HG02840 (cell line): ENCODE results near the gene TADA1.
A peak's percentile ranks its signal among the peaks of the same experiment; 100 is the strongest.
"Not testable (repeated sequence)": the region's sequence is repeated elsewhere in the genome, so short reads cannot be mapped to it uniquely, and the experiment has no call there.

Experiments
- ATAC-seq: cut with Tn5 transposase; IDR thresholded peaks from one replicate; pipeline ENCODE4 v1.9.1; 2021; ENCODE audit warnings: mild to moderate bottlenecking, moderate library complexity, moderate number of reproducible peaks; ENCODE audit not compliant: unreplicated experiment, low FRiP score

The TADA1 gene

DNA sequence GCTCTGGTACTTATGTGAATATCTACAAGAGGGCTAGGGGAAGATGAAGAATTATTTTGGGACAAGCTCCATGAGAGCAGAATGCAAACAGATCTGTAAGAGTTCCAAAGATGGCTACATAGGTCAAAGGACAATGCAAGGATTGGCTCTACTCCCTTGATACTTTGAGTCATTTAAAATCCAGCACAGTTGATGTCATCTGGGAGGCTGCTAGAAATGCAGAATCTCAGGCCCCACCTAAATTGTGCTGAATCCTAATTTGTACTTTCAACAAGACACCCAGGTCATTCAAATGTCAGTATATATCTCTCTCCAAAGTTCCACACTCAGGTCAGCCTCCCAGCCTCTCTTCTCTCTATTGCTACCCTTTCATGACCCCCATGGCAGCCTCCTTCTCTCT is 23.7 kb upstream of the TADA1 start:
- ATAC-seq, result no peak

DNA sequence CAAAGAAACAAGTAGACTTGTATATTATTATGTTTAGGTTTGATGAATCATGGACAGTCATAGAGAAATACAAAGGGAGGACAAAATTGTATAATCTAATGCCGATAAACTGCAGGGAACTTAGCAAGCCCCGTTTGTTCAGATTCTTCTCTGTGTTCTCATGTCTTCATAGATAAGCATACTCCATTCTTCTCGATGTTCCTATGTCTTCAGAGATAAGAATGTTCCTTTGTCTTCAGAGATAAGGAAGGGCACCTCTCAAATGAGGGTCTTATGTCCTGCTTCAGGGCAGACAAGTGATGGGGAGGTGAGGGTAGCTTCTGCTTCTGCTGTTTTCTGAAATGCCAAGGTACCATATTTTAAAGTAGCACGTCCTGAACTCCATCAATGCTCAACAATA is 19.7 kb upstream of the TADA1 start:
- ATAC-seq, result no peak

DNA sequence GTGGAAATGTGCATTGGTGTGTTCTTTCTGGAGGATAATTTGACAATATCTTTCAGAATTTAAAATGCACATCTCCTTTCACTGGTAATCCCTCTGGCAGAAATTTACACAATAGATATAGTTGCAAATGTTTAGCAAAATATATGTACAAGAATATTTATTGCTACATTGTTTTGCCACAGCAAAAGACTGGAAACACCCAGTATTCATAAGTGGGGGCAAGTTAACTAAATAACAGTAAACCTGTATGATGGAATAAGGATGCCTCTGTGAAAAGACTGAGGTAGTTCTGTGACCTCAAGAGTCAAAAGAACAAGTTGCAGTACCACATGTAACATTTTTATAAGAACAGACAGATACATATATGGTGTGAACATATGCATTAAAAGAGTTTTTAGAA is 13.7 kb upstream of the TADA1 start:
- no peak for ATAC-seq

DNA sequence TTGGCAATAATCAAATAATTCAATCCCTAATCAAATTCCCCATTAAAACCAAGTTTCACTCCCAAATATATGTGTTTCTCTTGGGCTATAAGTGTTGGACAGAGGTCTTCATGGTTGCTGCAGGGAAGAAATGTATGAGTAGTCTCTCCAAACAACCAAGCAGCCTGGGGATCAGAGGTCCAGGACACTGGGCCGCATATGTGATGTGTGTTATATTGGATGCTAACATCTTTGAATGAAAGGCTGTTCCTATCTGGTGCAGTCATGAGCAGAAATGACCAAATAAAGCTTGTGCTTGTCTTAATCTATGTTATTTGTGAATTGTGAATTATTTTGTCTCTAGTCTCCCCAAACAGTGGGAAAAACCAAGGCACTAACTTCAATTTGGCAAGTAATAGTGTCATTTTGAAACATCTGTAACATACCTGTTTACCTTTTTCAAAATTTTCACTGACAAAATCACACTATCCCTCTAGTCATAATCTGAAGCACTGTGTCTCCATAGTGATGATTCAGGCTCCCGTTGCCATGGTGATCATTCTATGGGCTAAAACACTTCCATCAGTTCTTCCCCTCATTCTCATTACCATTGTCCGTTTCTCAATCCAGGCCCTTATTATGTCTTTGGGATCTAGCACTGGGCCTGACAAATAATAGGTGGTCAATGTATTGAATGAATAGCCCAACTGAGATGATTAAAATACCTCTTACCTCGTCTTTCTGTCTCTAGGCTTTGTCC is 12.5 kb upstream of the TADA1 start:
- no peak for ATAC-seq

GRCh38 chr1:166884971-166885370 is 8.9 kb upstream of the TADA1 start:
- no peak for ATAC-seq

DNA sequence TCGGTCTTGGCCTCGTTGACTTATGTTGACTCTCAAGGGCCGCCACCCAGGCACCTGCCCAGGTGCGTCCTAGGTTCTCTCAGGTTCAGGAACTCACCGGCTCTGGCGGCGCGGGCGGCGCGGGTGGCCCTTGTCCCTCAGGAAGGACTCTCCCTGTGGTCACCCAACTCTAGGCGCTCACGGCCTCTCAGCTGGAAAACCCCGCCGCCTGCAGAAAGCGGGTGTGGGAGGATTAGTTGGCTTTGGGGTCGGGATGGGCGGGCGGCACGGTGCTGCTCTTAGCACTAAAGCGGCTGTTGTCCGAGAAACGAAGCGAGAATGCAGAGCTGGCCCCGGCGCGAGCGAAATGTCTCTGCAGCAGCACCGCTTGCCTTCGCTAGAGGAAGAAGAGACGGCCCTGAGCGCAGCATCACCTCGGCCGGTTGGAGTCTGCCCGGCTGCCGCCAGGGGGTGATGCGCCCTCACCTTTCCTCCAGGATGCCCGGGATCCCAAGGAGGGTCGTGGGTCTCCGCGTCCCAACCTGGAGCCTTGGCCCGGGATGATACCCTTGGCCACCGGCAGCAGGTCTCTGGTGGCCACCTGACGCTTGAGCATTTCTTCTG is 8.1 kb upstream of the TADA1 start:
- no peak for ATAC-seq

- ATAC-seq, result no peak
These were observed 6.8 kb upstream of the TADA1 start for GRCh38 chr1:166882893-166883292.

GRCh38 chr1:166878173-166878917 is 2.3 kb upstream of the TADA1 start:
- not testable (repeated sequence) for ATAC-seq

GRCh38 chr1:166876540-166876838 is 425 bp upstream of the TADA1 start:
- peak; percentile 1 for ATAC-seq

DNA sequence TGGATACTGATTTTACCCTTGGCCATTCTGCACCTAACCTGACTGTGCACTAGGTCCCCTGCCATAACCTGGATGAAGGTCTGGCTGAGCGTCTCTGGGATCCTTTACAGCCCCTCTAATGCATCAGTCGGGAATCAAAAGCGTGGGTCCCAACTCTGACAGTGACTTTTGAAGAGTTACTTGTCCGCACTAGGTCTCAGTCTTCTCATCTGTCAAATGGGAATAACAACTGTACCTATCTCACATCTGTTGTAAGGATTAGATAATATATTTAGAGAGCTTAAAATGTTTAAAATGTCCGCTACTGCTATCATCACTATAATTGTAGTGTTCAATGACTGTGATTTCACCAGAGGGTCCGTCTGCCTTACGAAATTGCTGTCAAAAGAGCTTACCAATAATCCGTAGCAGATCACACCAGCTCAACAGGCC is 746 bp downstream of the TADA1 start:
- no peak for ATAC-seq

DNA sequence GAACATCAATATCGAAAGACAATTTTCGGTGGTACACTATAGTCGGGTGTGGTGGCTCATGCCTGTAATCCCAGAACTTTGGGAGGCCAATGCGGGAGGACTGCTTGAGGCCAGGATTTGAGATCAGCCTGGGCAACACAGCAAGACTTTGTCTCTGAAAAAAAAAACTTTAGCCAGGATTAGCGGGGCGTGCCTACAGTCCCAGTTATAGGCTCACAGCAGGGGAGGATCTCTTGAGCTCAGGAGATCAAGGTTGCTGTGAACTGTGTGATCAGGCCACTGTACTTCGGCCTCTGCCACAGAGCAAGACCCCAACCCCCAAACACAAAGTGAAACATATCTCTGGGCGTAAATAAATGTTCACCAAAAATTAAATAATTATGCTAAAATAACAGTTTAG is 1.6 kb downstream of the TADA1 start:
- ATAC-seq, result no peak

DNA sequence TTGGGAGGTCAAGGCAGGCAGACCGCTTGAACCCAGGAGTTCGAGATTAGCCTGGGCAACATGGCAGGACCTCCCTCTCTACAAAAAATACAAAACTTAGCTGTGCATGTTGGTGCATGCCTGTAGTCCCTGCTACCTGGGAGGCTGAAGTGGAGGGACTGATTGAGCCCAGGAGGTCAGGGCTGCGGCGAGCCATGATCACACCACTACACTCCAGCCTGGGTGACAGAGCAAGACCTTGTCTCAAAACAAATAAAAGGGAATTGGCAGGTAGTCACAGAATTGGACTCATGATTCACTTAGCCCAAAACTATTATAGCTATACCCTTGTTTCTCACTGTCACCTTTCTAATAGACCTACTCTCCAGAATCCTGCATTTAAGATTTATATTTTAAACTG is 5.5 kb downstream of the TADA1 start:
- no peak for ATAC-seq

DNA sequence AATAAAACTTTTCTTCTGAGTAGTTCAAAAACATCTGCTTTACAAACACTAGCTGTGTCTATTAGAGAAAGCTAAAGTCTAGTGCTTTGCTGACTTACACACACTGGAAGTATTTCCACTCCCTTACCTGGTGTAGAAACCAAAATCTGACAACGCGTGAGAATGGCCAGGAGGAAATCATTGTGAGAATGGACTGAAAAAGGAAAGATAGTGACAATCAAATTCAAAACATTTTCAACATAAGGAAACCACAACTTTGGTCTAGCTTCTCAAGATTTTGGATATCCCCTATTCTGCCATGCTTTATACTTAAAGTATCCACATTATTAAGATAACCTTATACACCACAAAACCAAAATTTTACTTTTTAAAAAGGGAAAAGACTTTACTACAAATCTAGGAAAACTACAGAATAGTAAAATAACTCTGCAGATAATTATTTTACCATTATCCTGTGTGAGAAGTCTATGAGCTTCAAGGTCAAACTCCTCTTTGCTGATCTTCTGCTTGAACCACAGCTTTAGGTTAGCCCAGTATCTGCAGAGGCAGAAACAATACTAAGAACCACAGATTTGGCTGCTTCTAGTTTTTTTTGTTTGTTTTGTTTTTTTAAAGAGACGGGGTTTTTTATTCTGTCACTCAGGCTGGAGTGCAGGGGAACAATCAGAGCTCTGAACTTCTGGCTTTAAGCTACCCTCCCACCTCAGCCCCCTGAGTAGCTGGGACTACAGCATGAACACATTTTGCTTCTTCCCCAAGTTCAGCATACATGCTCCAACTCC is 6.6 kb downstream of the TADA1 start:
- ATAC-seq, result no peak

- ATAC-seq, result no peak
These were observed 7.4 kb downstream of the TADA1 start for GRCh38 chr1:166868639-166869038.

DNA sequence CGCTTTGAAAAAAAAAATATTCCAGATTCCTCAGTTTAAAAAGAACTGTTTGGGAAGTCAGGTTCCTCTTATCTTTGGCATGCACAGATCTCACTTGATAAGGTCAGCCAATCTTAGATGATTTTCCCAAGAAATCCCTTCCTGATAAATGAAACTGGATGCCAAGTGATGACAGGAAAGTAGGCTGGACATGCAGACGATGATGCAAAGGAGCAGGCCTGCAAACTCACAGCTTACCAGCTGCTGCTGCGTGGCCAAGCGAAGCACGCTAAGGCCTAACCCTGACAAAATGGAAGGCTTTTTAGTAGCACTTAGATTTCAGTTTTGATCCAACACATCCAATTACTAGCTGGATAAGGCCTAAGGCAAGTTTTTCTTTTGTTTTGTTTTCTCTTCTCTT is 10.1 kb downstream of the TADA1 start:
- ATAC-seq, result no peak

- no peak for ATAC-seq
These were observed 16.5 kb downstream of the TADA1 start for GRCh38 chr1:166859597-166859996.

DNA sequence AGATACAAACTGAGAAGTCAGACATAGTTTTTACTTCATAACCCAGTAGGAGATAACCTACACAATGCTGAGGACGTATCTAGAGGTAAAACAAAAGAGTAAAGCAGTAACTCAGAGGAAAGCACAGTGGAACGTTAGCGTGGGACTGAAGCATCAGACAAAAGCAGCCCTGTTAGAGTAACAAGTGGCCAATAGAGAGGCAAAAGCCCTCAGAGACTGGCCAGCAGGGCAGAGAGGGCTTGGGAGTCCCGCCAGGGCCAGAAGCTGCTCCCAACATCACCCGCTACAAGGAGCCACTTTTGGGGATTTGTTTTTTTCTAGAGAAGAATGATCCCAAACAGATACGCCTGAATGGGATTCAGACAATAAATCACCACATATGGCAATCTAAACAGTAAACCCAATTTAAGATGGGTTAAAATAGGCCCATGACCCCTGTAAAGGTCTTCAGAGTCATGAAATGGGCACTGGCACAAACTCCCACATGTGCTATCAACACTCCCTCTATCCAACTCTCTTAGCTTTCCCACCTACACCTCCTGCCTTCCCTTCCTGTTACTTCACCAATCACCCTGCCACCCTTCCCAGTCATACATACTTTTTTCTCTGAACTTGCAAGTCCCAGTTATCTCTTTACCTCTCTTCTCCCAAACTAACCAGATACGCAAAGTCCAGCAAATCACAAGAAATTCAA is 17.2 kb downstream of the TADA1 start:
- no peak for ATAC-seq

DNA sequence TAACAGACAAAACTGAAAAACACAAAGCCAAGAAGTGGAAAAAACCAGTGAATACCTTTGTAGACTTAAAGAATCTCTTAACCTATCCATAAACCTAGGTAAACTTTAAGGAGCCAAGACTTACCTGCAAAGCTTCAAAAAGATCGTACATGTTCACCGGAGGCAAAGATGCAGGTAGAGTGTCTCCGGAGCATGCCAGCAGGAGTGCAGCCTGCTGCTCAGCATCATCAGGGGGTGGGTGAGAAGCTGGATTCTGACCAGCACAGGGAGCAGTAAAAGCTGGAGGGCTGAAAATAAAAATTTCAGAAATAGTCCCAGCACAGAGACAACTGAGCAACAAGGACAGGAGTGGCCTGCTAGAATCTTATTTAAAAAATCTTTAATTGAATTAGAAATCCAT is 18.1 kb downstream of the TADA1 start:
- no peak for ATAC-seq

- ATAC-seq, result no peak
These were observed 20.5 kb downstream of the TADA1 start for GRCh38 chr1:166855558-166855957.

DNA sequence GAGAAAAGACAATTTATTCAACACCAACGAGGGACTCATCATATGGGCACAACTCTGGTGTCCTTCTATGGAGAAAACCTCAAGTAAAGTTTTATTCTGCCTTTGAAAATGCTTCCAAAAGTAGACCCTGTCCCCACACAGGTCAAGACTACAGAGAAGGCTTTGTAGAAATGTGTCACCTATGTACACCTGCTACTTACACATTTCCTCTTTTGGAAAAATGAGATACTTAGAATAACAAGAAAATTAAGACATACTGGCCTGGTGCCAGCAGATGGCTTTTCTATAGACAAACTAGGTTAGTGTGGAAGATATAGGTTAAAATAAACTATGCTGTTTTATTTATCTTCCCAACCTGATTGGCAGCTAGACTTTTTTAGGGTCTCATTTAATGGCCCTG is 23.1 kb downstream of the TADA1 start:
- no peak for ATAC-seq

DNA sequence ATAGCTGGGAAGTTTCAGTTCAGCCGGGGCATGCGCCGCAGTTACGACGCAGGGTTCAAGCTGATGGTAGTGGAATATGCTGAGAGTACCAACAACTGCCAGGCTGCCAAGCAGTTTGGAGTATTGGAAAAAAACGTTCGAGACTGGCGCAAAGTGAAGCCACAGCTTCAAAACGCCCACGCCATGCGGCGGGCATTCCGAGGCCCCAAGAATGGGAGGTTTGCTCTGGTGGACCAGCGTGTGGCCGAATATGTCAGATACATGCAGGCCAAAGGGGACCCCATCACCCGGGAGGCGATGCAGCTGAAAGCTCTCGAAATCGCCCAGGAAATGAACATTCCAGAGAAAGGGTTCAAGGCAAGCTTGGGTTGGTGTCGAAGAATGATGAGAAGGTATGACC is 26.9 kb downstream of the TADA1 start:
- no peak for ATAC-seq
